Gastrocnemius medialis (tissue), 4 donors: ENCODE measurements around the gene KIRREL3. TPM values are rescaled to one million over a fixed set of nuclear protein-coding genes. Genes with fewer than 3 reads are reported as not detected.

Experiments used
- ATAC-seq, 2 donors: fragments of 150-250 bp; one replicate each; pipeline ENCODE4 v1.9.1; 2016
- DNase-seq, 2 donors: peaks; one replicate each; pipeline ENCODE4 v3.0.0-alpha.2; 2019
- H3K27ac ChIP-seq, 4 donors: fragments of 200-600 bp; sonication (generic); 1 replicate in 1 of 4; 2 replicates in 3 of 4; pipeline ENCODE4 v1.5.1; 2016 to 2018; ENCODE audit warnings: mild to moderate bottlenecking in 2 of 4, moderate library complexity in 1 of 4
- H3K27me3 ChIP-seq, 3 donors: fragments of 200-600 bp; sonication (generic) in 2 of 3; 1 replicate in 1 of 3; 2 replicates in 2 of 3; pipeline versions ENCODE4 v1.5.1 to v1.6.0; 2016 to 2019; ENCODE audit warnings: mild to moderate bottlenecking in 1 of 3, moderate library complexity in 1 of 3
- H3K36me3 ChIP-seq, 2 donors: fragments of 200-600 bp; sonication (generic) in 1 of 2; one replicate each; pipeline ENCODE4 v1.5.1; 2017 to 2018
- H3K4me1 ChIP-seq, 2 donors: fragments of 200-600 bp; sonication (generic) in 1 of 2; one replicate each; pipeline ENCODE4 v1.5.1; 2016 to 2017; ENCODE audit warnings: mild to moderate bottlenecking in 2 of 2
- H3K4me3 ChIP-seq, 4 donors: fragments of 200-600 bp; sonication (generic) in 3 of 4; 1 replicate in 1 of 4; 2 replicates in 3 of 4; pipeline ENCODE4 v1.5.1; 2016 to 2019; ENCODE audit warnings: mild to moderate bottlenecking in 2 of 4
- H3K9me3 ChIP-seq, 3 donors: fragments of 200-600 bp; sonication (generic) in 2 of 3; 1 replicate in 1 of 3; 2 replicates in 2 of 3; pipeline ENCODE4 v1.5.1; 2016 to 2019
- CTCF ChIP-seq, 5 experiments: fragments of 450-650 bp in 3 of 5; fragments of 200-600 bp in 2 of 5; sonication (generic) in 2 of 5; IDR thresholded peaks in 4 of 5; conservative IDR thresholded peaks in 1 of 5; 1 replicate in 4 of 5; 2 replicates in 1 of 5; pipeline ENCODE4 v1.5.1; 2016 to 2019; ENCODE audit warnings: antibody characterized with exemption in 5 of 5, mild to moderate bottlenecking in 3 of 5, moderate library complexity in 3 of 5
- POLR2A ChIP-seq, 2 donors: fragments of 450-650 bp; IDR thresholded peaks; one replicate each; pipeline ENCODE4 v1.6.1; 2017; ENCODE audit warnings: antibody characterized with exemption in 2 of 2, mild to moderate bottlenecking in 2 of 2, moderate library complexity in 2 of 2
- in situ Hi-C, 4 donors: fragments of 200-750 bp; cut with MboI; loops; one replicate each; pipeline versions ENCODE4 v1.15.0 to v1.8.0; 2017; ENCODE audit warnings: low sequenced_read_pairs in 4 of 4
- intact Hi-C: fragments of 100-400 bp; cut with DNase I; formaldehyde crosslinking; loops from one replicate; pipeline ENCODE4 v1.15.1; 2023; ENCODE audit warnings: low total_unique reads
- total RNA-seq, 4 donors: library from RNA; depleted of rRNA; stranded (reverse); fragments of >200 nt; gene quantifications; one replicate each; pipeline versions ENCODE4 v1.1.0 to v1.2.3, GENCODE V29; 2016

KIRREL3 gene
- total RNA-seq, 4 donors from 2014 or later = 0.10 TPM; not detected in 3

- no peak for ATAC-seq
- intact Hi-C loops = no loop called here
Observed at GRCh38 chr11:126630893-126631798, 369.4 kb downstream of the KIRREL3 start.

GRCh38 chr11:126630488-126630887 is 370.1 kb downstream of the KIRREL3 start:
- no peak for TF ChIP-seq CTCF (IDR thresholded peaks at IDR 0.05 in 4 of 5, conservative IDR thresholded peaks at IDR 0.05 in 1 of 5)
- TF ChIP-seq POLR2A (IDR thresholded peaks at IDR 0.05) = no peak
- no peak overlapping the region for H3K4me3 ChIP-seq
- no peaks in the 10 kb centered on the region for H3K9me3 ChIP-seq
- no peak for ATAC-seq
- no peak overlapping the region for H3K27ac ChIP-seq
- intact Hi-C loops (no loop called here), in situ Hi-C loops (no loop called here)
- no peaks in the 10 kb centered on the region for H3K27me3 ChIP-seq
- H3K4me1 ChIP-seq = no peaks in the 10 kb centered on the region
- no peaks in the 10 kb centered on the region for H3K36me3 ChIP-seq
- no peak for DNase-seq

More at GRCh38 chr11:126630893-126631798, 369.4 kb downstream of the KIRREL3 start:
- no peak overlapping the region for H3K4me3 ChIP-seq
- peaks cover 0 to 2% (median 0%) of the 10 kb centered on the region in 3 donors for H3K27me3 ChIP-seq
- in situ Hi-C loops = no loop called here
- no peaks in the 10 kb centered on the region for H3K36me3 ChIP-seq
- no peak for DNase-seq
- H3K9me3 ChIP-seq = no peaks in the 10 kb centered on the region
- TF ChIP-seq CTCF (IDR thresholded peaks at IDR 0.05 in 4 of 5, conservative IDR thresholded peaks at IDR 0.05 in 1 of 5) (no peak), POLR2A (IDR thresholded peaks at IDR 0.05) (no peak)
- H3K27ac ChIP-seq = no peak overlapping the region
- H3K4me1 ChIP-seq = no peaks in the 10 kb centered on the region

- TF ChIP-seq CTCF (IDR thresholded peaks at IDR 0.05 in 4 of 5, conservative IDR thresholded peaks at IDR 0.05 in 1 of 5) = no peak
- TF ChIP-seq POLR2A (IDR thresholded peaks at IDR 0.05) = no peak
- no peak overlapping the region for H3K4me3 ChIP-seq
- no peaks in the 10 kb centered on the region for H3K36me3 ChIP-seq
- ATAC-seq = no peak
- DNase-seq = no peak
- intact Hi-C loops (no loop called here), in situ Hi-C loops (no loop called here)
- no peaks in the 10 kb centered on the region for H3K4me1 ChIP-seq
- H3K27me3 ChIP-seq = no peaks in the 10 kb centered on the region
- H3K27ac ChIP-seq = no peak overlapping the region
- no peaks in the 10 kb centered on the region for H3K9me3 ChIP-seq
Observed at GRCh38 chr11:126628790-126629621, 371.6 kb downstream of the KIRREL3 start.

GRCh38 chr11:126628450-126628789 is 372.1 kb downstream of the KIRREL3 start:
- DNase-seq = no peak
- no peak overlapping the region for H3K27ac ChIP-seq
- H3K27me3 ChIP-seq = no peaks in the 10 kb centered on the region
- intact Hi-C loops = no loop called here
- in situ Hi-C loops = no loop called here
- TF ChIP-seq CTCF (IDR thresholded peaks at IDR 0.05 in 4 of 5, conservative IDR thresholded peaks at IDR 0.05 in 1 of 5) (no peak), POLR2A (IDR thresholded peaks at IDR 0.05) (no peak)
- H3K36me3 ChIP-seq = no peaks in the 10 kb centered on the region
- H3K9me3 ChIP-seq = no peaks in the 10 kb centered on the region
- no peak for ATAC-seq
- H3K4me1 ChIP-seq = no peaks in the 10 kb centered on the region
- no peak overlapping the region for H3K4me3 ChIP-seq
